Tongue (tissue), 3 donors: ENCODE measurements around the gene NUP98. TPM values are rescaled to one million over a fixed set of nuclear protein-coding genes. Genes with fewer than 3 reads are reported as not detected.

Source experiments
- DNase-seq: peaks from one replicate; pipeline ENCODE4 v3.0.0-alpha.2; 2015
- small RNA-seq: library from RNA; depleted of rRNA; stranded (forward); fragments of <200 nt; gene quantifications from one replicate; pipeline ENCODE3, GENCODE V24; 2014; ENCODE audit warnings: low replicate concordance
- total RNA-seq: library from RNA; depleted of rRNA; stranded (reverse); fragments of >200 nt; gene quantifications from one replicate; pipeline ENCODE4 v1.2.3, GENCODE V29; 2014

Gene NUP98
- total RNA-seq, 1 donor from 2014 or later, result 138 TPM

DNA sequence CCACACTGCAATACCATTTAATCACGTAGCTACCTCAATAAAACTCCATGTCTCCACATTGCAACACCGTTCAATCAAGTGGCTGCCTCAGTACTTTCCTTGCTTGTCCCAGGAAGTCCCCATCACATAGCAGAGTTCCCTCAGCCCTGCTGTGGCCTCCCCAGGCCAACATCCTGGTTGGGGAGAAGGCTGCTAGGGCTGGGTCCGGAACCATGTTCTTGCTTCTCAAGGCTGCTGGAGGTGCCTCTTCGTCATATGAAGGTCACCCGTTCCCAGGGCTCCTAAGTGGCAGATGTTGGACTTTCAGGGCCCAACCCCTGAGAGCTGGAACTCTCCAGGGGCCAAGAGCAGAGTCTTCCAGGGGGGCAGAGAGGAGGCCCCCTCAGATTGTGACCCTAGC lies 158.8 kb downstream of the NUP98 start:
- no peak for DNase-seq

- no peak for DNase-seq
These were observed 160.2 kb downstream of the NUP98 start for GRCh38 chr11:3637201-3637600.

GRCh38 chr11:3635641-3636375 lies 161.5 kb downstream of the NUP98 start:
- no peak for DNase-seq

DNA sequence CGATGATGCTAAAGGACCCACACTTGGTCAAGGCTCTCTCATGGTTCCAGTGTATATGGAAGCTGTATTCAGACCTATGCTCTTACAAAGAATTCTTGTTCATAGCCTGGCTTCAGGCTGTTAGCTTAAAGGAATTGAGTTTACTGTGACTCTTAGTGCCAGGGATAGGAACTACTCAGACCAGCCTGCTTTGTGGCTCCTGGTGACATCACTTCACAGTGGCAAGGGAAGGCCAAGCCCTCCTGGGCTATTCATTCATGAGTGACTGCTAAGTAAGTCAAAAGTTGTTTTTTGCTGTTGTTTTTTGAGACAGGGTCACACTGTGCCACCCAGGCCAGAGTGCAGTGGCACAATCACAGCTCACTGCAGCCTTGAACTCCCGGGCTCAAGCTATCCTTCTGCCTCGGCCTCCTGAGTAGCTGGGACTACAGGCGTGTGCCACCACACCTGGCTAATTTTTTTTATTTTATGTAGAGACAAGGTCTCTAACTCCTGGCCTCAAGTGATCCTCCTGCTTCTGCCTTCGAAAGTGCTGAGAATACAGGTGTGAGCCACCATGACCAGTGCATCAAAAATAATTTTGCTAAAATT lies 165.2 kb downstream of the NUP98 start:
- no peak for DNase-seq

GRCh38 chr11:3631331-3631730 lies 166.0 kb downstream of the NUP98 start:
- DNase-seq, result no peak

DNA sequence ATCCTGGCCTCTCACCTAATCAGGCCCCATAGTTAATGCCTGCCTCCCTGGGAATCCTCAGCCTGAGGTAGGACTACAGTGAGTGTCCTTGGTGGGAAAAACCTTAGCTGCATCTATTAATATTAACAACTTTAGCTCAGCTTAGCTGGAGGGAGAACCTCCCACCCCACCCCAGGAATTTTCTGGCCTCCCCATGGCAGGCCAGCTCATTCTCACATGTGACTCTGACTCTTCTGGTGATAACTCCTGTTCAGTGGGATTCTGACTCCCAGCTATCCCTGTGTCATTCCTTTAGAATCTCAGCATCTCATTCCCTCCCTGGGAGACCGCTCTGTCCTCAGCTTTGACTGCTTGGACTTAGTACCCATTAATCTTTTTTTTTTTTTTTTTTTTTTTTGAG lies 170.1 kb downstream of the NUP98 start:
- no peak for DNase-seq

DNA sequence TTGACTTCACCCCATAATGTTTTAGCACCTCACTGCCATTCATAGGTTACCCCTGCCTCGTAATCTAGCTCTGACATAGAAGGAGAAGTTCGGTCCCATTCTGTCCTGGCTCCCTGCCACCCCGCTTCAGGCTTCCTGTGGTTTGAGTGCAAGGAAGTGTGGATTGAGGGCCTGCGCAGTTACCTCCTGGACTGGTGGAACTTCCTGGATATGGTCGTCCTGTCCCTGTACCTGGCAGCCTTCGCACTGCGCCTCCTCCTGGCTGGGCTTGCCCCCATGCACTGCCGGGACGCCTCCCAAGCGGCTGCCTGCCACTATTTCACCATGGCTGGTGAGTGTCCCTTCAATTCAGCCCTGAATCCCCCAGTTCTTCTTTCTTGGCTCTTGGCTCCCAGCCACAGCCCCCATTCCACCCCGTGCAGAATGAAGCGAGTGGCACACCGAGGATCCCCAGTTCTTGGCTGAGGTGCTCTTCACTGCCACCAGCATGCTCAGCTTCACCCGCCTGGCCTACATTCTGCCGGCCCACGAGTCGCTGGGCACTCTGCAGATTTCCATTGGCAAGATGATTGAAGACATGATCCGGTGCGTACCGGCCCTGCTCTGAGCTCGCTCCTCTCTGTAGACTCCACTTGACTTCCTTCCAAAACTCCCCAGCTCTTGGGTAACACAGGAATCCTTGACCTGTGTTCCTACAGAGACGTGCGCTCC lies 170.9 kb downstream of the NUP98 start:
- DNase-seq, result no peak

Small RNA genes lying within 50 kb of the gene (small RNA-seq; reads per million reads assigned to genes)
- gene RF00019 (not detected), gene RNU6-1143P (not detected), gene RNU7-50P (not detected)

Other genes starting within 250 kb of the NUP98 start
- 3.6 TPM for gene ART5, start 155.6 kb downstream of the NUP98 start, total RNA-seq
- 4.2 TPM for gene ART1, start 152.4 kb downstream of the NUP98 start, total RNA-seq
- gene CHRNA10, start 126.2 kb downstream of the NUP98 start, total RNA-seq, result not detected
- 12.6 TPM for gene PGAP2, start 11.0 kb upstream of the NUP98 start, total RNA-seq
- gene RHOG, start 43.4 kb upstream of the NUP98 start, total RNA-seq, result 17.2 TPM
- 71.0 TPM for gene STIM1, start 58.1 kb upstream of the NUP98 start, total RNA-seq